Activated CD8-positive, alpha-beta memory T cell treated with anti-CD3 and anti-CD28 coated beads, Interleukin-2, amount 50 U/mL, for 48 hours (primary cell): ENCODE data around the gene SPATA31A1.
"Not testable (repeated sequence)": the region's sequence is repeated elsewhere in the genome, so short reads cannot be mapped to it uniquely, and the experiment has no call there.

Source experiments
- DNase-seq: peaks from one replicate; pipeline ENCODE4 v3.0.0-alpha.2; 2020

The SPATA31A1 gene

GRCh38 chr9:39355369-39355768, at the start of gene SPATA31A1:
SPATA31A1 (plus strand) TSS chr9:39355669; CDS start chr9:39355731, 62 bp downstream.
- DNase-seq: not testable (repeated sequence)

GRCh38 chr9:39407261-39408204, 52.1 kb downstream of the SPATA31A1 start:
- not testable (repeated sequence) for DNase-seq

DNA sequence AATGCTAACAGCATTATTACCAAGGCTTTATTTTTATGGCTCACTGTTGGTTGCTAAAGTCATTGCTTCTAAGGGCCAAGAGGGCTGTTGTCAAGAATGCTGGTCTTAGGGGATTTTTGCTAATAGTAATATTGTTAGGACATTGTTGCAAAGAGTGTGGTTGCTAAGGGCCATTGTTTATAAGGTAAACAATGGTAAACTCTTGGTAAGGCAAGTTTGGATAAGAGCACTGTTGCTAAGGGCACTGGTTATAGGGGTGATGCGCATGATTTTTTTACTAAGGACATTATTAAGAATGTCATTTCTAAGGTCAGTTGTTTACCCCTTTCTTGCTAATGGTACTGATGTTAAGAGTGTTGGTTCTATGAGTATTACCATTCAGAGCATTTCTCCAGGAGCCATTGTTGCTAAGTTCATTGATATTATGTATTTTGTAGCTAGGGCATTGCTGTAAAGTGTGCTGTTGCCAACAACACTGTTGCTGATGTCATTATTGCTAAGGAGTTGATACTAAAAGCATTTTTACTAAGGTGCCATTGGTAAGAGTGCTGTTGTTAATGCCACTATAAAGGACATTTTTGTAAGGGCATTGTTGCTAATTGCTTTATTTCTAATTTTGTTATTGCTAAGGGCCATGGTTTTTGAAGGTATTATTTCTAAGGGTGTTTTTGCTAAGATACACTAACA, 55.9 kb downstream of the SPATA31A1 start:
- not testable (repeated sequence) for DNase-seq
